Right ventricle myocardium superior (tissue), 1 donor: Measurements from ENCODE around the gene CST2. TPM values are rescaled to one million over a fixed set of nuclear protein-coding genes. Genes with fewer than 3 reads are reported as not detected.
"Not testable (repeated sequence)": the region's sequence is repeated elsewhere in the genome, so short reads cannot be mapped to it uniquely, and the experiment has no call there.

Source experiments
- ATAC-seq: fragments of 200-7000 bp; cut with Tn5 transposase; one replicate; pipeline ENCODE4 v1.9.1; 2020; ENCODE audit warnings: mild to moderate bottlenecking; ENCODE audit not compliant: poor library complexity
- DNase-seq: peaks from one replicate; pipeline ENCODE4 v3.0.0-alpha.2; 2020
- intact Hi-C: fragments of 100-400 bp; cut with DNase I; formaldehyde crosslinking; loops from one replicate; pipeline ENCODE4 v1.11.2; 2022
- total RNA-seq: library from RNA; stranded (reverse); fragmentation: NEBNext Ultra II Directional; extraction: Animal tissue kit (Norgen Biotek cat#: 25700); gene quantifications from one replicate; pipeline ENCODE4 v1.2.1, GENCODE V29; 2021
- donor health status: DM: no; HTN: yes; CAD: no; lungs with severe emphysema.

CST2 gene
- total RNA-seq, 1 donor from 2014 or later = not detected

DNA sequence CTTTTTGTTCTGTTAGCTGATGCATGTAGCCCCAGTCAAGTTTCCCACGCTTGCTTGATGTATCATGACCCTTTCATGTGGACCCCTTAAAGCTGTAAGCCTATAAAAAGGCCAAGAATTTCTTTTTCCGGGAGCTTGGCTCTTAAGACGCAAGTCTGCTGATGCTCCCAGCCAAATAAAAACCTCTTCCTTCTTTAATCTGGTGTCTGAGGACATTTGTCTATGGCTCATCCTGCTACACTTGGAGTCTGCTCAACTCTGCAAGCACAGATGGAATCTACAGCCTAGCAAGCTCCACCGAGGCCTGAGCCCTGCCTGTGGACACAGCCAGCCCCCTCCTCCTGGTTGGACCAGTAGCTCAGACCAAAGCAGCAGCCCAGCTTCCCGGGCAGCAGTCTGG lies 3.4 kb downstream of the CST2 start:
- intact Hi-C loops = no loop called here
- DNase-seq (no peak), ATAC-seq (no peak)

DNA sequence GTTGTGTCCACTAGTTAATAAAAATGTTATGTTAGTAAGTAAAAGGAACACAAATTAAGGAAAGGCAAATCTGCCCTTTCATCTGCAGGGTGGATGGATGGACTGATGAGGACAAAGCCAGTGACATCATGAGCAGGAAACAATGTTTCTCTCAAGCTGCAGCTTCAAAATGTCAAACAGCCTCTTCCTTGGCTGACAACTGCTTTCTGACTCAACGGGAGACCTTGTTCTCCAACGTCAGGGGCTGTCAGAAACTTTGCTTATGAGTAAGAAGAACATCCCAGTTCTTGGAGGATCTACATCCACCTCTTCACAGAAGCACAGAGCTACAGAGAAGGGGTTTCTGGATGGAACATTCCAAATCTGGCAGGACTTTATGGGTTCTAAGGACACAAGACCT lies 6.0 kb downstream of the CST2 start:
- intact Hi-C loops = no loop called here
- ATAC-seq = no peak
- no peak for DNase-seq

DNA sequence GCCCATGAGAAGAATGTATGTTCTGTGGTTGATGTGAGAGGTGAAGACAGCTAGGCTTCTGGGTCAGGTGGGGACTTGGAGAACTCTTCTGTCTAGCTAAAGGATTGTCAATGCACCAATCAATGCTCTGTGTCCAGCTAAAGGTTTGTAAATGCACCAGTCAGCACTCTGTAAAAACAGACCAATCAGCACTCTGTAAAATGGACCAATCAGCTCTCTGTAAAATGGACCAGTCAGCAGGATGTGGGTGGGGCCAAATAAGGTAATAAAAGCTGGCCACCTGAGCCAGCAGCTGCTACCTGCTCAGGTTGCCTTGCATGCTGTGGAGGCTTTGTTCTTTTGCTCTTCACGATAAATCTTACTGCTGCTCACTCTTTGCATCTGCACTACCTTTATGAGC lies 15.0 kb downstream of the CST2 start:
- ATAC-seq, intact Hi-C loops, DNase-seq: not testable (repeated sequence)

DNA sequence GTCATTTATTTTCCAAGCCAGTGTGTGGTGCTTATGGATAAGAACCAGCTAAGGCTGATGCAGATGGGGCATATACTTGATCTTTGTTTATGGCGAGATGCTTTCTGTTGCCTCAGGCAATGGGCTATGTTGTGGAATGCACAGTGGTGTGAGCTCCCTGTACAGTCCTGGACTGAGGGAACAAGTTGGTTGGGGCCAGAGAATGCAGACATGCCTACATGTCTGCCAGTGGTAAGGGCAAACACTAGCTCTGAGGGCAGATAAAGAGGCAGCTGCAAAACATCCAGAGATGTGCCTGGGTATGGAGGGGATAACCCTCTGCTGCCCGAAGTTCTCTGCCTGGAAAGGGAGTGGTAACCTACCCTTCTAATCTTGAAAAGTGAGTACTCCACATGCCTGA lies 16.2 kb downstream of the CST2 start:
- intact Hi-C loops = not testable (repeated sequence)
- ATAC-seq = peak; percentile 18

DNA sequence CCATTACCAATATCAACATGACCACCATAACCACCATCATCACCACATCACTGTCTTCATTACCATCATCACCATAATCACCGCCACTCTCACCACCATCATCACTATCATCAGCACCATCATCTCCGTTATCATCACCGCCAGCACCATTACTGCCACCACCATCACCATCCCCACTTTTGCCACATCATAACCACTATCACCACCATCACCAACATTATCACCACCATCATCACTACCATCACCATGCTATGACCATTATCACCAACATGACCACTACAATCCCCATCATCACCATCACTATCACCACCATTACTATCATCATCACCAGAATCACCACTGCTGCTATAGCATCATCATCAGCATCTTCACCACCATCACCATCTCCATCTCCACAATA lies 25.7 kb downstream of the CST2 start:
- ATAC-seq (no peak), DNase-seq (no peak)
- intact Hi-C loops = no loop called here

More for the DNA sequence above, 16.2 kb downstream of the CST2 start:
- not testable (repeated sequence) for DNase-seq

- DNase-seq, intact Hi-C loops: not testable (repeated sequence)
- ATAC-seq = peak; percentile 55
Observed at GRCh38 chr20:23799216-23799847, 27.2 kb downstream of the CST2 start.

DNA sequence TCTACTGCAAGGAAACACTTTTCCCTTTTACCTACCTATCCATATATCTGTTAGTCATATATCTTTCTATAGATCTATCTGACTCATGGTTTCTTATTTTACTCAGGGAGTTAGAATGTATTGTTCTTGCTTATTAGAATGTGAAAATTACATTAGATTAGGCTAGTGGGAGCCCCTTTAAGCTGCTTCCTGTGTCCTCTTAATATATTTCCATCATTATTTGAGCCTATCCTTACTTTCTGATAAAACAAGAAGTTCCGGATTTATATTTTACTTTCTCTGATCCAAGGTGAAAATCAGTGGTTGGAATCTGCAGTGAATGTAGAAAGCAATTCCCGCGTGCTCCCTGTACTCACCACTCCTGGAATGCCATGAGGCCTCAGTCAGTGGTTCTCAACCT lies 31.0 kb downstream of the CST2 start:
- ATAC-seq (no peak), DNase-seq (no peak)
- intact Hi-C loops = no loop called here

GRCh38 chr20:23794841-23795240 lies 31.7 kb downstream of the CST2 start:
- ATAC-seq (no peak), DNase-seq (no peak)
- intact Hi-C loops = no loop called here

GRCh38 chr20:23794065-23794464 lies 32.5 kb downstream of the CST2 start:
- intact Hi-C loops = no loop called here
- DNase-seq (no peak), ATAC-seq (no peak)

- no peak for DNase-seq
- intact Hi-C loops = no loop called here
- no peak for ATAC-seq
Observed at GRCh38 chr20:23783447-23783846, 43.1 kb downstream of the CST2 start.

GRCh38 chr20:23782366-23782983 lies 44.1 kb downstream of the CST2 start:
- intact Hi-C loops = no loop called here
- ATAC-seq (no peak), DNase-seq (no peak)

GRCh38 chr20:23778676-23779075 lies 47.9 kb downstream of the CST2 start:
- ATAC-seq, intact Hi-C loops: not testable (repeated sequence)

GRCh38 chr20:23777380-23777779 lies 49.1 kb downstream of the CST2 start:
- intact Hi-C loops, ATAC-seq, DNase-seq: not testable (repeated sequence)

More at GRCh38 chr20:23778676-23779075, 47.9 kb downstream of the CST2 start:
- DNase-seq = not testable (repeated sequence)

DNA sequence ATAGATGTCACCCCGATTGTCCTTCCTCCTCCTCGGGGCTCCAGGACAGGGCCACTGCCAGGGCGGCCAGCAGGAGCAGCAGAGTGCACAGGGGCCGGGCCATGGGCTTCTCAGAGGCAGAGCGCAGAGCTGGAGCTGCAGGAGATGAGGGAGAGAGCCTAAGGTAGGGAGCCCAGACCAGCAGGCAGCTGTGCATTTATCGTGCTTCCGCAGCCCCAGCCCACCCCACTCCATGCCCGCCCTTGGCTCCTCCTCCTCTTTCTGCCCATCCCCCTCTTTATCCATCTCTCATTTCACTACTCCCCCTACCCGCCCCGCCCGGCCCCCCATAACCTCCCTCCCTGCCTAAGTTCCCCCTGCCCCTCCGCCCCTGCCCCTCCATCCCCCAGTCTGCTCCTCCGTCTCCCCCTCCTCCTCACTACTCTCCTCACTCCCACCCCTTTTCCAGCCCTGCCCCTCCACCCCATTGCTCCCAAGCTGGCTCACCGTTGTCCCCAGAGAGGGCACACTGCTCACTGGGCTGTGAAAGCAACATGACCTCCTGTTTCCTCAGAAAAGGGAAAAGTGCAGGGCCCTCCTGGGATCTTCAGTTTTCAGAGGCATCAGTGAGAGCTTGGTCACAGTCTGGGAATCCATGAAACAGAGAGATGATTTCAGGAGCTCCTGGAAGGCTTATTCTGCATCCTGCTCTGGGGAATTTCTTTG lies 50.3 kb downstream of the CST2 start:
- DNase-seq = no peak
- ATAC-seq = no peak
- intact Hi-C loops = no loop called here

GRCh38 chr20:23774081-23774480 lies 52.4 kb downstream of the CST2 start:
- intact Hi-C loops = no loop called here
- no peak for DNase-seq
- ATAC-seq = no peak

Other genes starting within 250 kb of the CST2 start
- gene CST9, start 220.8 kb downstream of the CST2 start, total RNA-seq = not detected
- gene CST3, start 188.8 kb downstream of the CST2 start, total RNA-seq = 971 TPM
- gene CST4, start 137.7 kb downstream of the CST2 start, total RNA-seq = not detected
- gene CST1, start 75.8 kb downstream of the CST2 start, total RNA-seq = not detected
- not detected for gene CST5, start 53.0 kb upstream of the CST2 start, total RNA-seq
- not detected for gene GGTLC1, start 162.1 kb upstream of the CST2 start, total RNA-seq